Large intestine (tissue), 3 donors: ENCODE data around the gene CRTAC1. TPM values are rescaled to one million over a fixed set of nuclear protein-coding genes. Genes with fewer than 3 reads are reported as not detected.

Experiments
- DNase-seq, 2 donors: peaks; one replicate each; pipeline versions ENCODE4 v3.0.0 to v3.0.0-alpha.2; 2013
- H3K27ac ChIP-seq: one replicate; pipeline ENCODE4 v1.5.1; 2013; ENCODE audit warnings: low read length
- H3K27me3 ChIP-seq: 2 replicates; pipeline ENCODE4 v1.6.1; 2013; ENCODE audit warnings: low read length; ENCODE audit not compliant: control insufficient read depth, insufficient read depth
- H3K36me3 ChIP-seq: 2 replicates; pipeline ENCODE4 v1.6.1; 2013; ENCODE audit warnings: low read length; ENCODE audit not compliant: control insufficient read depth, insufficient read depth
- H3K4me1 ChIP-seq: one replicate; pipeline ENCODE4 v1.6.1; 2013; ENCODE audit warnings: low read length; ENCODE audit not compliant: control insufficient read depth, insufficient read depth
- H3K4me3 ChIP-seq: one replicate; pipeline ENCODE4 v1.5.1; 2013; ENCODE audit warnings: low read length
- H3K9me3 ChIP-seq: one replicate; pipeline ENCODE4 v1.6.1; 2013; ENCODE audit warnings: mild to moderate bottlenecking, low read depth, low read length, moderate library complexity; ENCODE audit not compliant: control insufficient read depth
- WGBS: methylation state at CpG from one replicate; pipeline ENCODE4 v1.1.5; 2013; ENCODE audit warnings: low lambda C conversion rate; ENCODE audit not compliant: insufficient coverage; 5-methylcytosine and 5-hydroxymethylcytosine counted together
- polyA plus RNA-seq: library from polyadenylated mRNA; unstranded; fragments of 120-200 nt; gene quantifications from one replicate; pipeline ENCODE4 v1.2.1, GENCODE V29; 2013

Gene CRTAC1
- polyA plus RNA-seq, 1 donor, result 2.5 TPM

DNA sequence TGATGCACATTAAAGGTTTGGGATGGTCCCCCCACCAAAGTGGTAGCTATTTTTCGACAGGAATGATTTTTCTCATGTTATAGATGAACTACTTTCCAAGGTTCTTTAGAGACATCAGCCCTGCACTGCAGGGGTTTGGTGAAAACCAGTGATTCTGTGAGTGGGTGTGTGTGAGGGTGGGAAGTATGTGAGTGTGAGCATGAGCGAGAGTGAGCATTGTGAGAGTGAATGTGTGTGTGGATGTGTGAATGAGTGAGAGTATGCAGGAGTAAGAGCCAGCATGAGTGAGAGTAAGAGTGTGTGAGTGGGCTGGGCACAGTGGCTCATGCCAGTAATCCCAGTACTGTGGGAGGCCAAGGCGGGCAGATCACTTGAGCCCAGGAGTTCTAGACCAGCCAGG lies 105.7 kb downstream of the CRTAC1 start:
- Histone ChIP-seq H3K9me3 (no peaks in the 10 kb centered on the region), H3K27ac (no peak overlapping the region), H3K4me3 (no peak overlapping the region), H3K36me3 (no peaks in the 10 kb centered on the region), H3K4me1 (no peaks in the 10 kb centered on the region), H3K27me3 (peaks cover 15% of the 10 kb centered on the region)
- DNase-seq, result no peak
- no CpG with 5 or more reads among the region's 3 CpGs for WGBS

DNA sequence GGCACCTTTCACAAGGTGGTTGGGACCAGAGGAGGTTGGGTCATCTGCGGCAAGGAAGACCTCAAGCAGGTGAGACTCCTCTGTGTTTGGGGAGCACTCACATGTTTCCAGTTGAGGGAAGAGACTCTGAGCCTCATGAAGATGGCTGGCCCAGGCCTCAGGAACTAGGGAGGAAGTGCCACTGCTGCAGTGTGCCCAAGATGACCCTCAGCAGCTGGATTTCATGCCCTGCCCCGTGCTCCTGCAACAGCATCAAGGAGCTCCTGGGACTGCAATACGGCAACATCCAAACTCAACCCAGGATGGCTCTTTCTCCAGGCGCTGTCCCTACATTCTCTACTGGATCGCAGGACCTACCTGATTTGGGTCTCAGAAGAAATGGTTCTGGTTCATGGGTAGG lies 106.9 kb downstream of the CRTAC1 start:
- no CpG with 5 or more reads among the region's 5 CpGs for WGBS
- Histone ChIP-seq H3K27ac (no peak overlapping the region), H3K4me1 (no peaks in the 10 kb centered on the region), H3K4me3 (no peak overlapping the region), H3K9me3 (no peaks in the 10 kb centered on the region), H3K36me3 (no peaks in the 10 kb centered on the region), H3K27me3 (peaks cover 16% of the 10 kb centered on the region)
- DNase-seq, result no peak

DNA sequence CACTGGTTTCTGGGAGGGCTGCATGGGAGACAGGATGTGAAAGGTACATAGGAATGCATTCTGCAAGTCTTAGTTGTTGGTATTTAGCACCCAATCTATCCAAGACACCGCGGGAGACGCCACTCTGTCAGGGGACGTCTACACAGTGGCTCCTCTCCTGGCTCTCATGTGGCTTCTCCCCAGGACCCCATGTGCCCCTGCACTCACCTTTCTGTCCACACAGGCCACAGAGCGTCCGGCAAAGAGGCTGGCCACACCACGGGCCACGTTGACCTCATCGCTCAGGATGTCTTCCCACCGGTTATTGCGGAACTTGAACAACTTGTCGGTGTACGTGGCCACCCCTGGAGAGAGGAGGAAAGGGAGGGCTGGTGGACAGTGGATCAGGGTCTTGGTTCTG lies 107.4 kb downstream of the CRTAC1 start:
- DNase-seq, result no peak
- no peak overlapping the region for H3K4me3 ChIP-seq
- no peaks in the 10 kb centered on the region for H3K36me3 ChIP-seq

DNA sequence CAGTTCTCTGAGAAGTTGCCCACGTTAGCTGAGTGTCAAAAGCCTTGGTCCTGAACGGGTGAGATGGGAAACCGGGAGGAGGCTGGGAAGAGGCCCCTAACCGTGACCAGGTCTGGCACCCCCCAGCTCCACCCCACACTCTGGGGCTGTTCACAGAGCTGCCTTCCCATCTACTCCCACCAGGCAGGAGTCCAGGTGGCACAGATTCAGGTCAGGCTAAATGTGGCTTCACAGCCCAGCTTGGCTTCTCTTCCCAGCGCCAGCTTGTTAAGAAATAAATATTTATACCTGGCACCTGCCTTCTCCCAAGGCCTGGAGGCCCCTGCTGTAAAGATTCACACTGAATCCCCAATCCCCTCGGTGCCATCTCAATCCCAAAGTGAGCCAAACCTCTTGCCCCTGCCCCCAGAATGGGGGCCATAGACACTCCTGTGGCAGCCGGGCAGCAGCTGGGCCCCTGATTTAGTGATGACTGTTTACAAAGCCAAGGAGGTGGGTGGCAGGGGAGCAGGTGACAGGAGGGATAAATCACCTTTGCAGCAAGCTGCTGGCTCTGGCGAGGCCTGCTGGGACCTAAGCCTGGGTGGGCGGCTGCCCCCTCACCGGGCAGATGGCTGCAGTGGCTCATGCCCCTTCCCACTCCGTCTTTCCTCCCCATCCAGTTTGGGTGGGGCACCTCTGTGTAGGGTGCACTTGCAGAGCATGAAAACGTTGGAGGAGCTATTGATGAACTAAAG lies 108.2 kb downstream of the CRTAC1 start:
- Histone ChIP-seq H3K9me3 (no peaks in the 10 kb centered on the region), H3K27me3 (peaks cover 13% of the 10 kb centered on the region), H3K27ac (no peak overlapping the region), H3K4me1 (no peaks in the 10 kb centered on the region), H3K36me3 (no peaks in the 10 kb centered on the region), H3K4me3 (no peak overlapping the region)
- DNase-seq, result no peak
- WGBS, result no CpG with 5 or more reads among the region's 12 CpGs

More for the DNA sequence above, 107.4 kb downstream of the CRTAC1 start:
- no peaks in the 10 kb centered on the region for H3K4me1 ChIP-seq
- H3K27ac ChIP-seq, result no peak overlapping the region
- peaks cover 16% of the 10 kb centered on the region for H3K27me3 ChIP-seq
- no CpG with 5 or more reads among the region's 13 CpGs for WGBS
- H3K9me3 ChIP-seq, result no peaks in the 10 kb centered on the region

DNA sequence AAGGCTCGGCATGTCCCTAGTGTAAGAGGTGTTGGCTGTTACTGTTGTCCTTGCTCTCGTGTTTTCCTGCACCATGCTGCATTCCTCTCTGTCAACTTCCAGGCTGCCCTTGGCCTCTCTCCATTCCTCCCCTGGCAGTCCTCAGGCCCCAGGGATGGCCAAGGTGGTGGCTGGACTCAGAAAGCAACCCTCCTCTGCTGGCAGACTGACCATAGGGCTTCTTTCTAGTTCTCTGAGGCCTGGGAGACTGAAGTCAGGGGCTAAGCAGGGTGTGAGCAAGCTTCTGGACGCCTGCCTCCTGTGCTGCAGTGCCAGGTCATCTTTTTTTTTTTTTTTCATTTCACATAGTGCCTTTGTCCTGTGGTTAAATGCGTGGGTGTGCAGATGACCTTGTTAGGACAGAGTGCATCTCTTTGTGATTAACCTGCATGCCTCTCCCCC lies 108.8 kb downstream of the CRTAC1 start:
- Histone ChIP-seq H3K4me3 (no peak overlapping the region), H3K36me3 (no peaks in the 10 kb centered on the region), H3K4me1 (no peaks in the 10 kb centered on the region), H3K27me3 (peaks cover 13% of the 10 kb centered on the region), H3K27ac (no peak overlapping the region), H3K9me3 (no peaks in the 10 kb centered on the region)
- DNase-seq, result no peak
- WGBS, result no CpG with 5 or more reads among the region's 4 CpGs

DNA sequence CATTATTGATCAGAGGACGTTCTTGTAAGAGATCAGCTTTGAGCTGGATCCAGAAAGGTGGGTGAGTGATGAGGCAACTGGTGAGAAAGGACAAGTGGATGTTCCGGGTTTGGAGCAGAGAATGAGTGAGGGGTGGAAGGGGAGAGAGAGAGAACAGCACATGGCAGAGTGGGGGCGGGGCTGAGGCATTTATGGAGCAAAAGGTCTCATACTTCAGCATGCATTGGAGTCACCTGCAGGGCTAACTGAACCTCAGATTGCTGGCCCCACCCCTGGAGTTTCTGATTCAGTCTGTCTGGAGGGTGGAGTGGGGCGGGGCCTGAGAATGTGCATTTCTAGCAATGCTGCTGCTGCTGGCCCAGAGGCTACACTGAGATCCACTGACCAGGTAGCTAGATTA lies 109.6 kb downstream of the CRTAC1 start:
- Histone ChIP-seq H3K4me1 (no peaks in the 10 kb centered on the region), H3K4me3 (no peak overlapping the region), H3K36me3 (no peaks in the 10 kb centered on the region), H3K9me3 (no peaks in the 10 kb centered on the region), H3K27ac (no peak overlapping the region), H3K27me3 (peaks cover 17% of the 10 kb centered on the region)
- no peak for DNase-seq
- WGBS, result 30% methylated on average over 2 of the region's 4 CpGs

DNA sequence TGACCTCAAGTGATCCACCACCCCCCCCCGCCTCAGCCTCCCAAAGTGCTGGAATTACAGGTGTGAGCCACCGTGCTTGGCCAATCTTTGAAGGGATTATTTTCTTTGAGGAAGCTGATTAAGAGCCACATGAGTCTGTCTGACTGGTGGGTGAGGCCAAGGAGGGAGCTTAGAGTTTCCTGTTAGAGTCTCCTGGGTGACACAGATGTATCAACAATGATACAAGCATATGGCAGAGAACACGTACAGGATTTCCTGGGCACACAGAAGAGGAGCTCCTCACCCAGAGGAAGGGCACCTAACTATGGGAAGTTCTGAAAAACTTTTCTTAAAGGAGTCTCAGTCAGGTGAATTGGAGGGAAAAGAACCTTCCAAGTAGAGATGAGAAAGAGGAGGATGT lies 111.4 kb downstream of the CRTAC1 start:
- H3K27me3 ChIP-seq, result peaks cover 17% of the 10 kb centered on the region
- H3K4me3 ChIP-seq, result no peak overlapping the region
- DNase-seq, result no peak
- no peaks in the 10 kb centered on the region for H3K4me1 ChIP-seq
- no peaks in the 10 kb centered on the region for H3K36me3 ChIP-seq
- 25% methylated on average over 1 of the region's 3 CpGs for WGBS
- H3K9me3 ChIP-seq, result no peaks in the 10 kb centered on the region
- H3K27ac ChIP-seq, result no peak overlapping the region

DNA sequence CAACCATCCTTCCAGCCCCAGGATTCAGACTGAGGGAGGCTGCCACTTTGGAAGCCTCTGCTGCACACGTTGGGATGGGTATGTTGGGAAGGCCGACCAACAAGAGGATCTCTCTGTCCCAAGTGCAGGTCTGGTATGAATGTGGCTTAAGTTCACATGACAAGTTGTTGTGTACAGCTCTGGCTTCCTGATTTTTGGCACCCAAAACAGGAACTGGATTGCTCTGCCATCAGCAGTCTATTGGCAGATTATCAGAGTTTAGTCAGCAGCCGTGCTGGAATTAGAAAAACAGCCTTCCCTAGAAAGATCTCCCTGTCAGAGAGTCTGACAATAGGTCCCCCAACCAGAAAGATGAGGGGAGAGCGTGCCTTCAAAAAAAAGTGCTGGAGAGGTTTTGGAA lies 113.8 kb downstream of the CRTAC1 start:
- WGBS, result no CpG with 5 or more reads among the region's 4 CpGs
- peaks cover 20% of the 10 kb centered on the region for H3K27me3 ChIP-seq
- no peak for DNase-seq

DNA sequence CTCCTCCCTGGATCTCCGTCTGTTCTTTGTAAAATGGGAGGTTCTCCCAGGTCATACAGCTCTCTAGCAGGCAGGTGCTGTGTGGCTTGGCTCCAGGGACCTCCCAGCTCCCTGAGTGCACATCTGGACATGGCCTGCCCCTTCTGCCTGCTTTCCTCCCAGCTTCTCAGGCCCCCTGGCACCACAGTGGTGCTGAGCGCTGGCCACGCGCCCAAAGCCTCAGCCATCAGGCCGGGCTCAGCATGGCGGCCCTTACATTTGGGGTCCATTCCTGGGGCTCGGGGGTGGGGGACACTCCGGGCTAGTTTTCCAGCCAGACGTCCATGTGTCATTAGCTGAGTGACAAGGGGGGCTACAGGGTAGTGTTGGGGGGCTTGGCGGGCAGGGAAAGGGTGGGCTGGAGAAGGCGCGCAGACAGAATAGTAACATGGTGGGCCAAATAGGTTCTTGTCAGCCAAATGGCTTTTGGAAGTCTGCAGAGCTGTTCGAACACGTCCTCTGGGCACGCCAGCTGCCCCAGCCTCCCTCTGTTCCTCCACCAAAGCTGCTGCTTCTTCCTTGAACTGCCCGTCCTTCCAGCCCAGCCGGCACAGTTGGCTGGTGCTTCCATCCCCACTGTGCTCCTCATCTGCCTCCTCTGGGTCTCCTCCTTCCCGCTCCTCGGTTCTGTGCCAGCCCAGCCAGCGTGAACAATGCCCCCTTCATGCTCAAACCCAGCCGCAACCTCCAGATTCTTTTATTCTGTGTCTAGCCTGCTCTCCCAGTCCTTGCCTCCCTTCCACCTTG lies 114.9 kb downstream of the CRTAC1 start:
- H3K9me3 ChIP-seq, result no peaks in the 10 kb centered on the region
- no peak overlapping the region for H3K27ac ChIP-seq
- H3K36me3 ChIP-seq, result no peaks in the 10 kb centered on the region
- no CpG with 5 or more reads among the region's 21 CpGs for WGBS
- no peak for DNase-seq
- no peaks in the 10 kb centered on the region for H3K4me1 ChIP-seq
- no peak overlapping the region for H3K4me3 ChIP-seq
- H3K27me3 ChIP-seq, result peaks cover 21% of the 10 kb centered on the region

More for the DNA sequence above, 113.8 kb downstream of the CRTAC1 start:
- Histone ChIP-seq H3K36me3 (no peaks in the 10 kb centered on the region), H3K27ac (no peak overlapping the region), H3K4me3 (no peak overlapping the region), H3K4me1 (no peaks in the 10 kb centered on the region), H3K9me3 (no peaks in the 10 kb centered on the region)

DNA sequence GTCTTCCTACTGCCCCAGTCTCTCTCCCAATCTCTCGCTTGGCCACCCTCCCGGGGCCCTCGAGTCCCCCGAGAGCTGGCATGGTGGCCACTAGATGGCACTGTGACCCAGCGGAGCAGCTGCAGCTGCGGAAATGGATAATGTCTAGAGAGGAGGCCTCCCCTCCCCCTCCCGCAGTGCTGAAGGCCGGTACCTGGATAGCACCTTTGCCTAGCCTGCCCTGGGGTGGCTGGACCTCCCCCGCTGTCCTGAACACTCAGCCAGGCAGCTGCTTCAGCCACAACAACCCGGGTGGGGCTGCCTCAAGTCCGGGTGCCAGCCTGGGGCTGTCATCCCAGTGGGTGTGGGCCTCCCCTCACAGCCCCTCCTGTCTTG lies 115.6 kb downstream of the CRTAC1 start:
- WGBS, result no CpG with 5 or more reads among the region's 11 CpGs
- no peaks in the 10 kb centered on the region for H3K36me3 ChIP-seq
- H3K27ac ChIP-seq, result no peak overlapping the region
- no peak overlapping the region for H3K4me3 ChIP-seq
- DNase-seq, result peak; percentile 58 to 68
- no peaks in the 10 kb centered on the region for H3K9me3 ChIP-seq
- no peaks in the 10 kb centered on the region for H3K4me1 ChIP-seq
- peaks cover 24% of the 10 kb centered on the region for H3K27me3 ChIP-seq
